Neural cell (in vitro differentiated cells): Measurements from ENCODE around the gene SLC7A1. TPM values are rescaled to one million over a fixed set of nuclear protein-coding genes. Genes with fewer than 3 reads are reported as not detected.

Experiments
- H2AFZ ChIP-seq: fragments of 200-600, 300-800 bp; sonication (generic), shearing (Covaris generic); 2 replicates; pipeline ENCODE4 v1.6.0; 2014; ENCODE audit warnings: low read depth, mild to moderate bottlenecking, antibody characterized with exemption, low read length, moderate library complexity
- H3F3A ChIP-seq: fragments of 200-600 bp; shearing (Covaris generic); 2 replicates; pipeline ENCODE4 v1.6.1; 2016; ENCODE audit warnings: mild to moderate bottlenecking, moderate library complexity, mixed read lengths, antibody characterized with exemption, low read length; ENCODE audit not compliant: insufficient read depth, poor library complexity, severe bottlenecking
- H3K27ac ChIP-seq: fragments of 200-600, 300-800 bp; sonication (generic), shearing (Covaris generic); 2 replicates; pipeline ENCODE4 v1.5.1; 2014; ENCODE audit warnings: mild to moderate bottlenecking, low read length, moderate library complexity
- H3K27me3 ChIP-seq: fragments of 300-800, 200-600 bp; sonication (generic), shearing (Covaris generic); 2 replicates; pipeline ENCODE4 v1.6.0; 2014; ENCODE audit warnings: mild to moderate bottlenecking, low read depth, low read length, moderate library complexity; ENCODE audit not compliant: insufficient read depth
- H3K36me3 ChIP-seq: fragments of 300-800, 200-600 bp; sonication (generic), shearing (Covaris generic); 2 replicates; pipeline ENCODE4 v1.5.1; 2014; ENCODE audit warnings: mild to moderate bottlenecking, antibody characterized with exemption, low read length, moderate library complexity; ENCODE audit not compliant: insufficient read depth
- H3K4me2 ChIP-seq: fragments of 300-800, 200-600 bp; sonication (generic), shearing (Covaris generic); 2 replicates; pipeline ENCODE4 v1.6.0; 2014; ENCODE audit warnings: mild to moderate bottlenecking, low read length
- H3K4me3 ChIP-seq: fragments of 300-800, 200-600 bp; sonication (generic), shearing (Covaris generic); 2 replicates; pipeline ENCODE4 v1.5.1; 2014; ENCODE audit warnings: mild to moderate bottlenecking, low read length, moderate library complexity
- H3K79me2 ChIP-seq: fragments of 200-600 bp; shearing (Covaris generic); replicated peaks from 2 replicates; pipeline ENCODE4 v1.6.0; 2014; ENCODE audit warnings: mild to moderate bottlenecking, low read length, moderate library complexity; ENCODE audit not compliant: insufficient read depth
- H3K9ac ChIP-seq: fragments of 300-800, 200-600 bp; sonication (generic), shearing (Covaris generic); 2 replicates; pipeline ENCODE4 v1.6.1; 2016; ENCODE audit warnings: mild to moderate bottlenecking, low read length, mixed read lengths
- H3K9me2 ChIP-seq: fragments of 200-600 bp; shearing (Covaris generic); 2 replicates; pipeline ENCODE4 v1.6.1; 2016; ENCODE audit warnings: mild to moderate bottlenecking, low read length, mixed read lengths; ENCODE audit not compliant: insufficient read depth
- H3K9me3 ChIP-seq: fragments of 200-600, 300-800 bp; sonication (generic), shearing (Covaris generic); 2 replicates; pipeline ENCODE4 v1.6.1; 2016; ENCODE audit warnings: mild to moderate bottlenecking, mixed run types, low read length, moderate library complexity, mixed read lengths
- H4K20me1 ChIP-seq: fragments of 200-600 bp; shearing (Covaris generic); 2 replicates; pipeline ENCODE4 v1.6.1; 2016; ENCODE audit warnings: mild to moderate bottlenecking, mixed run types; ENCODE audit not compliant: insufficient read depth
- EP300 ChIP-seq: fragments of 450-650 bp; conservative IDR thresholded peaks from 2 replicates; pipeline ENCODE4 v1.6.1; 2014; ENCODE audit warnings: antibody characterized with exemption, mild to moderate bottlenecking, moderate library complexity; ENCODE audit not compliant: poor library complexity, severe bottlenecking
- EZH2 ChIP-seq: fragments of 200-600, 300-800 bp; shearing (Covaris generic), sonication (generic); IDR thresholded peaks from 2 replicates; pipeline ENCODE4 v1.6.1; 2014; ENCODE audit warnings: antibody characterized with exemption, low read length, borderline replicate concordance, mild to moderate bottlenecking; ENCODE audit not compliant: insufficient read depth, poor library complexity, severe bottlenecking
- MXI1 ChIP-seq: fragments of 450-650 bp; conservative IDR thresholded peaks from 2 replicates; pipeline ENCODE4 v1.6.1; 2014; ENCODE audit warnings: antibody characterized with exemption, mild to moderate bottlenecking; ENCODE audit not compliant: poor library complexity, severe bottlenecking
- POLR2AphosphoS5 ChIP-seq: IDR thresholded peaks from 2 replicates; pipeline ENCODE4 v1.6.1; 2012
- RAD21 ChIP-seq: fragments of 450-650 bp; conservative IDR thresholded peaks from 2 replicates; pipeline ENCODE4 v1.6.1; 2014; ENCODE audit warnings: antibody characterized with exemption, mild to moderate bottlenecking, moderate library complexity
- SMC3 ChIP-seq: fragments of 450-650 bp; conservative IDR thresholded peaks from 2 replicates; pipeline ENCODE4 v1.6.1; 2014; ENCODE audit warnings: antibody characterized with exemption, mild to moderate bottlenecking, moderate library complexity; ENCODE audit not compliant: poor library complexity
- TAF1 ChIP-seq: IDR thresholded peaks from 2 replicates; pipeline ENCODE4 v1.6.1; 2012; ENCODE audit warnings: low read depth
- polyA plus RNA-seq: library from polyadenylated mRNA; depleted of rRNA; stranded (reverse); fragments of >200 nt; gene quantifications from 2 replicates; pipeline ENCODE4 v1.2.3, GENCODE V29; 2014
- TF ChIP-seq, protein P1 (sequence below): IDR thresholded peaks from 2 replicates; pipeline ENCODE4 v1.6.1; 2012; ENCODE audit warnings: borderline replicate concordance
- TF ChIP-seq, protein P2 (sequence below): fragments of 450-650 bp; IDR thresholded peaks from 2 replicates; pipeline ENCODE4 v1.5.1; 2014; ENCODE audit warnings: antibody characterized with exemption, mild to moderate bottlenecking, moderate library complexity; ENCODE audit not compliant: poor library complexity, severe bottlenecking

Gene SLC7A1
- polyA plus RNA-seq, 1 donor from 2014 or later: 2.6 TPM

GRCh38 chr13:29543230-29544215 is 52.0 kb downstream of the SLC7A1 start:
- no peak overlapping the region for H3K4me2 ChIP-seq
- H3K9me3 ChIP-seq: no peaks in the 10 kb centered on the region
- H3K27ac ChIP-seq: no peak overlapping the region
- no peak overlapping the region for H3K4me3 ChIP-seq
- H3K79me2 ChIP-seq: no peaks in the 10 kb centered on the region
- no peak overlapping the region for H2AFZ ChIP-seq
- H4K20me1 ChIP-seq: no peaks in the 10 kb centered on the region
- TF ChIP-seq EZH2: no peak
- TF ChIP-seq MXI1: no peak
- TF ChIP-seq, protein P1, sequence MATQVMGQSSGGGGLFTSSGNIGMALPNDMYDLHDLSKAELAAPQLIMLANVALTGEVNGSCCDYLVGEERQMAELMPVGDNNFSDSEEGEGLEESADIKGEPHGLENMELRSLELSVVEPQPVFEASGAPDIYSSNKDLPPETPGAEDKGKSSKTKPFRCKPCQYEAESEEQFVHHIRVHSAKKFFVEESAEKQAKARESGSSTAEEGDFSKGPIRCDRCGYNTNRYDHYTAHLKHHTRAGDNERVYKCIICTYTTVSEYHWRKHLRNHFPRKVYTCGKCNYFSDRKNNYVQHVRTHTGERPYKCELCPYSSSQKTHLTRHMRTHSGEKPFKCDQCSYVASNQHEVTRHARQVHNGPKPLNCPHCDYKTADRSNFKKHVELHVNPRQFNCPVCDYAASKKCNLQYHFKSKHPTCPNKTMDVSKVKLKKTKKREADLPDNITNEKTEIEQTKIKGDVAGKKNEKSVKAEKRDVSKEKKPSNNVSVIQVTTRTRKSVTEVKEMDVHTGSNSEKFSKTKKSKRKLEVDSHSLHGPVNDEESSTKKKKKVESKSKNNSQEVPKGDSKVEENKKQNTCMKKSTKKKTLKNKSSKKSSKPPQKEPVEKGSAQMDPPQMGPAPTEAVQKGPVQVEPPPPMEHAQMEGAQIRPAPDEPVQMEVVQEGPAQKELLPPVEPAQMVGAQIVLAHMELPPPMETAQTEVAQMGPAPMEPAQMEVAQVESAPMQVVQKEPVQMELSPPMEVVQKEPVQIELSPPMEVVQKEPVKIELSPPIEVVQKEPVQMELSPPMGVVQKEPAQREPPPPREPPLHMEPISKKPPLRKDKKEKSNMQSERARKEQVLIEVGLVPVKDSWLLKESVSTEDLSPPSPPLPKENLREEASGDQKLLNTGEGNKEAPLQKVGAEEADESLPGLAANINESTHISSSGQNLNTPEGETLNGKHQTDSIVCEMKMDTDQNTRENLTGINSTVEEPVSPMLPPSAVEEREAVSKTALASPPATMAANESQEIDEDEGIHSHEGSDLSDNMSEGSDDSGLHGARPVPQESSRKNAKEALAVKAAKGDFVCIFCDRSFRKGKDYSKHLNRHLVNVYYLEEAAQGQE: no peak
- TF ChIP-seq, protein P2, sequence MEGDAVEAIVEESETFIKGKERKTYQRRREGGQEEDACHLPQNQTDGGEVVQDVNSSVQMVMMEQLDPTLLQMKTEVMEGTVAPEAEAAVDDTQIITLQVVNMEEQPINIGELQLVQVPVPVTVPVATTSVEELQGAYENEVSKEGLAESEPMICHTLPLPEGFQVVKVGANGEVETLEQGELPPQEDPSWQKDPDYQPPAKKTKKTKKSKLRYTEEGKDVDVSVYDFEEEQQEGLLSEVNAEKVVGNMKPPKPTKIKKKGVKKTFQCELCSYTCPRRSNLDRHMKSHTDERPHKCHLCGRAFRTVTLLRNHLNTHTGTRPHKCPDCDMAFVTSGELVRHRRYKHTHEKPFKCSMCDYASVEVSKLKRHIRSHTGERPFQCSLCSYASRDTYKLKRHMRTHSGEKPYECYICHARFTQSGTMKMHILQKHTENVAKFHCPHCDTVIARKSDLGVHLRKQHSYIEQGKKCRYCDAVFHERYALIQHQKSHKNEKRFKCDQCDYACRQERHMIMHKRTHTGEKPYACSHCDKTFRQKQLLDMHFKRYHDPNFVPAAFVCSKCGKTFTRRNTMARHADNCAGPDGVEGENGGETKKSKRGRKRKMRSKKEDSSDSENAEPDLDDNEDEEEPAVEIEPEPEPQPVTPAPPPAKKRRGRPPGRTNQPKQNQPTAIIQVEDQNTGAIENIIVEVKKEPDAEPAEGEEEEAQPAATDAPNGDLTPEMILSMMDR: no peak
- TF ChIP-seq POLR2AphosphoS5: no peak
- TF ChIP-seq RAD21: no peak
- TF ChIP-seq EP300: no peak
- TF ChIP-seq TAF1: no peak
- TF ChIP-seq SMC3: no peak
- no peaks in the 10 kb centered on the region for H3K36me3 ChIP-seq
- no peaks in the 10 kb centered on the region for H3K27me3 ChIP-seq
- no peaks in the 10 kb centered on the region for H3K9me2 ChIP-seq
- H3K9ac ChIP-seq: no peak overlapping the region
- no peaks in the 10 kb centered on the region for H3F3A ChIP-seq

- Histone ChIP-seq H3K9ac (no peak overlapping the region), H4K20me1 (no peaks in the 10 kb centered on the region), H3K9me3 (no peaks in the 10 kb centered on the region), H3F3A (no peaks in the 10 kb centered on the region), H3K4me2 (no peak overlapping the region), H3K4me3 (no peak overlapping the region), H3K27me3 (no peaks in the 10 kb centered on the region), H2AFZ (no peak overlapping the region), H3K27ac (no peak overlapping the region), H3K9me2 (no peaks in the 10 kb centered on the region), H3K36me3 (no peaks in the 10 kb centered on the region), H3K79me2 (no peaks in the 10 kb centered on the region)
- TF ChIP-seq RAD21 (no peak), EZH2 (no peak)
- TF ChIP-seq, protein P1: no peak
These were observed 53.1 kb downstream of the SLC7A1 start for GRCh38 chr13:29542381-29542780.
